8988T (cell line): ENCODE measurements around the gene C2orf81.
"Not testable (repeated sequence)": the region's sequence is repeated elsewhere in the genome, so short reads cannot be mapped to it uniquely, and the experiment has no call there.

ENCODE experiments used
- DNase-seq: peaks from one replicate; pipeline ENCODE4 v3.0.0; 2011

The C2orf81 gene

DNA sequence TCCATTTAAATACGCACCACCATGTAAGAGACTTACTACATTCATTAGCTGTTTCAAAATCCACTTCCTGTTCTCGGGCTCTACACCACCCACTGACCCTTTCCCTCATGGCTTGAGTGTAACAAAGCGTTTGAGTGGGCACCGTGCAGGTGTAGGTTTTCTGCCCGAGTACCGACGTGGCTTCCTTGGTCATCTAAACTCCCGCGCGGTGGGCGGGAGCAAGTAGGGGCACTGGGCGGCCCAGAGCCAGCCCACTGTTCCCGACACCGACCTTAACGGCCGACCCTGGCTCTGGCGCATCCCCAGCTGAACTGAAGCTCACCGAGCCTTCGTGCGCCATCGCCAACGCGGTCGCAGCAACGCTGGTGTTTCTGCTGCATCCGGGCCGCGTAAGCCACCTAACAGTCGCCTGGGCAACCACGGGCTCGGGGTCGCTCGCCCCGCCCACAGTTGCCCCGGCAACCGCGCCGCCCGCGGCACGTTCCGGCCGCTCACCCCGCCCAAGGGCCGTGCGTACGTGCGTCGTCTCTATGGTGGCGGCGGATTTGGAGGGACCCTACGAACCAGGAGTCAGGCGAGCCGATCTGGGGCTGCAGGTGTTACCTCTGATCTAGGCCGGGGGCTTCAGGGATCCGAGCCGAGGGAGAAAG, at the start of gene C2orf81, which contains the start of gene WDR54:
Gene C2orf81 (minus strand): TSS at position 399 of the 650 bp plus-strand sequence. CDS start 59 bp downstream, at position 340.
Gene WDR54 (plus strand): TSS at position 510 of the 650 bp plus-strand sequence. CDS start 424 bp downstream, outside the sequence.
- DNase-seq: peak; percentile 97

DNA sequence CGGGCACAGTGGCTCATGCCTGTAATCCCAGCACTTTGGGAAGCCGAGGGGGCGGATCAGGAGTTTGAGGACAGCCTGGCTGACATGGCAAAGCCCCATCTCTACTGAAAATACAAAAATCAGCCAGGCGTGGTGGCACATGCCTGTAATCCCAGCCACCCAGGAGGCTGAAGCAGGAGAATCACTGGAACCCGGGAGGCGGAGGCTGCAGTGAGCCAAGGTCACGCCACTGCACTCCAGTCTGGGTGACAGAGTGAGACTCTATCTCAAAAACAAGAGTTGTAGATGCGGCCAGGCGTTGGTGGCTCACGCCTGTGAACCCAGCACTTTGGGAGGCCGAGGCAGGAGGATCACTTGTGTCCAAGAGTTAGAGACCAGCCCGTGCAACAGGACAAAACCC, 49.3 kb upstream of the C2orf81 start:
- not testable (repeated sequence) for DNase-seq

DNA sequence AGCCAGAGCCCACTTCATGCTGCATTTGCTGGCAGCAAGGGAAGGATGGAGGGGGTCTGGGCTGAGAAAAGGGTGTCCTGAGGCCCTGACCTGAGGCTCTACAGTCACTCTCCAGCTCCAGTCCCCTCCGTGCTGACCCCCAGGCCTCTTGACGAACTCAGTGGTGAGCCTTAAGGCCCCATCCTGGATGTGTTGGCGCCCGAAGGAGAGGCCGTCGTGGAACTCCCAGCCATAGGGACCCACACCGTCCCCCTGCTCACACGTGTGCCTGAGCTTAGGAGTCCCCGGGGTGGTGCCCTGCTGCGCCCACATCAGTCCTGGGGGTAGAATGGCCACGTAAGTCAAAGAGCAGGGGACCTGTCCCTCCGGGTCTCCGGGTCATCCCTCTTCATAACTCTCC, 43.0 kb upstream of the C2orf81 start:
- no peak for DNase-seq

DNA sequence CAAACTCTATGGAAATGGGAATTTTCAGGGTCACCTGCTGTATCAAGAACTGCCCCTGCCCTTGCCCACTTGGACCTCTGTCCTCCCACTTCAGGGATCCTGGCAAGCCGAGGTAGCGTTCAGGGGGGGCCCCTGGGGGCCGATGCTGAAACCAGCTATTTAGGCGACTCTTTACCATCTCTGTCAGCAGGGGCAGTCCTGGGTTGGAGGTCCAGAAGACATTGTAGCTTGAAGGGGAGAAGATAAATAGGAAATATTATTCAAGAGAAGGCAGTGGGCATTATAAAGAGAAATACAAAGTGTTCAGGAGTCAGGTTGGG, 41.3 kb upstream of the C2orf81 start:
- no peak for DNase-seq

DNA sequence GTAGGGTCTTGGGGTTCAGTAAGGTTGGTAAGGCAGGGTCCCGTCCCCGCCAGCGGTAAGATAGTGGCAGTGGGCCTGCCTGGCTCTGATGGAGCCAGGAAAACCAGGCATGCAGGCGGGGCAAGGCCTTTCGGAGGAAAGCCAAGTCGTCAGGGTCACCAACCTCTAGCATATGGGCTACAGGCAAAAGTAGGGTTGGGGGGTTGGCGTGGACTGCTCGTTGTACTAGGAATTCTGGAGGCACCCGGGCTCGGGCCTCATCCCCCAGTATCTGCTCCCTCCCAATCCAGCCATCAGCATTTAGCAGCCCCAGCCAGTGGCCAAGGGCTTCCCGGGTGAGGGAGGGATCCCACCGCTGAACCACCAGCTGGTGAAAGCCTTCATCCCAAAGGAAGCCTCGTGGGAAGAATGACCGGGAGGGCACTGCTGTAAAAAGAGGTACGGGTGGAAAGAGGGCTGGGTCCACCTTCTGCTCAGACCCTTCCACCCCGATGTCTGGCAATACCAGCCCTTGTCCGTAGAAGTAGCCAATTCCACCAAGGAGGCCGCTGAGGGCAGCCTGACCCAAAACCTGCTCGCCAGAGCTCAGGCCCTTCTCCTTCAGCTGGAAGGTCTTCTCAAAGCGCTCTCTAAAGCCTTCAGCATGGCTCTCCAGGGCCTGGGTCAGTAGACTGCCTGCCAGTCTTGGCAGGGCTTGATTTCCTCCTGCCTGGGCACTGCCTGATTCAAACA, 40.8 kb upstream of the C2orf81 start:
- DNase-seq: no peak

DNA sequence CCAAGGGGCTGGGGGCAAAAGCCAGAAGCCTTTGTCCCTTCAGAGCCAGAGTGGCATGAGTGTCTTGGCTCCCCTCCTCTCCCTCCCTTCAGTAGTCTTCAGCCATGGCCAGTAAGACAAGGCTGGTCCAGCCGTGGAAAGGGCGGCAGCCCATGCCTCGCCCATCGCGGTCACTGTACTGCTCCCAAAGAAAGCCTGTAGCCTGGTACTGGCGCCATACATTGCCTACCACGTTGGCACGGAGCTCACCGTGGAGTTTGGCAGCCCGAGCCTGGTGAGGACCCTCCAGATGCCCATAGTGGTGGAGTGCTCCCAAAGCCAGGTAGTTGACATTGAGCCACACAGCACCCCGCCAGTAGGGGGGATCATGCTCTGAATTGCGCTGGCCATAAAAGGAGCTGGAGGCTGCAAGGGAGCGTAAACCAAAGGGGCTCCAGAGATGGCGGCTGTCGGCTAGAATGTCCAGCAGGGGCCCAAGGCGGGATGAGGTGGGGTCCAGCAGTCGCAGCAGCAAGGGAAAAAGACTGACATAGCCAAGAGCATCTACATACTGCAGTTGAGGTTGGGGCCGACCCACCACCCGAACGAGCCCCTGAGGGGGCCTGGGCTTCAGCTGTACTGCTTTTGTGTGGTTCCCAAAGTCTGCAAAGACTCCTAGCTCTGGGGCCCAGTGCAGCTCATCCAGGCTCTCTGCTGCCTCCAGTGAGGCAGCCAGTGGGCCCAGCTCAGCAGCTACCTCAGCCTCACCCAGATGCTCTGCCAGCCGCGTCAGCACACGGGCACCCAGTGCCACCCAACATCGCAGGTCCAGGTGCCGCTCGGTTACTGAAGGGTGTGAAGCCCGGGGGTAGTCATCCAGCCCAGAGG, 40.0 kb upstream of the C2orf81 start:
- DNase-seq: no peak

DNA sequence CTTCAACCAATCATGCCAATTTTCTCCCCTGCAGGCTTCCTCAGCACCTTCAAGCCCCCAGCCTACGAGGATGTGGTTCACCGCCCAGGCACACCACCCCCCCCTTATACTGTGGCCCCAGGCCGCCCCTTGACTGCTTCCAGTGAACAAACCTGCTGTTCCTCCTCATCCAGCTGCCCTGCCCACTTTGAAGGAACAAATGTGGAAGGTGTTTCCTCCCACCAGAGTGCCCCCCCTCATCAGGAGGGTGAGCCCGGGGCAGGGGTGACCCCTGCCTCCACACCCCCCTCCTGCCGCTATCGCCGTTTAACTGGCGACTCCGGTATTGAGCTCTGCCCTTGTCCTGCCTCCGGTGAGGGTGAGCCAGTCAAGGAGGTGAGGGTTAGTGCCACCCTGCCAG, 38.8 kb upstream of the C2orf81 start:
- not testable (repeated sequence) for DNase-seq

DNA sequence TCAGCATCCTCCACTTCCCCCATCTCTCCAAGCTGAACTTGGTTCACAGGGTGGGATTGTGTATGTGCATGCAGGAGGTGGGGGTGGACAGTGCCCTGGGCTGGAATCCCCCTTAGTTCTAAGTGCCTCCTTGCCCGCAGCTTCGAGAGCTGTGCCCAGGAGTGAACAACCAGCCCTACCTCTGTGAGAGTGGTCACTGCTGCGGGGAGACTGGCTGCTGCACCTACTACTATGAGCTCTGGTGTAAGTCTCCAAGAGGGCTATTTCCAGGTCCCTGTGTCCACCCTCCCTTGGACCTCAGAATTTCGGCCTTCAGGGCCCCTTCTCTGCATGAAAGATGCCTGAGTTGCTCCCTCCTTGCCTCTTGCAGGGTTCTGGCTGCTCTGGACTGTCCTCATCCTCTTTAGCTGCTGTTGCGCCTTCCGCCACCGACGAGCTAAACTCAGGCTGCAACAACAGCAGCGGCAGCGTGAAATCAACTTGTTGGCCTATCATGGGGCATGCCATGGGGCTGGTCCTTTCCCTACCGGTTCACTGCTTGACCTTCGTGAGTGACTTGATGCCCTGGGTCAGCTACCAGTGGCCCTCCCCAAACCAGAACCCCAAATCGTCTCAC, 38.2 kb upstream of the C2orf81 start:
- not testable (repeated sequence) for DNase-seq

DNA sequence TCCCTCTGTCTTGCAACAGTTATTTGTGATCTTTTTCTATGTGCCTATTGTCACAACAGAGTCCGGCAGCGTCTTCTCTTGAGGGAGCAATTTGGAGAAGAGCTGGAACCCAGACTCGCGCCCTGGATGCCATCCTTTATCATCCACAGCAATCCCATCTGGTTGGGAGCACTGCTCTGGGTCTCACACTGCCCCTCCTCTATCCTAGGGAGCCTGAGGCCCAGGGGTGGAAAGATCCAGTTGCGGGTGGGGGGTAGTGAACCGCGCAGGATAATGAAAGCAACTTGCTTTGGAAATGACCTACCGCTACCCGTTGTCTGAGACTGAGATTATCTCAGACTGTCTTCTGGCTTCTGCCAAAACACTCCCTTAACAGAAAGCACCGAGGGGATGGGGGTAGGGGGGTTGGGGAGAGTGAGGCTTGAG, 37.5 kb upstream of the C2orf81 start:
- DNase-seq: no peak

DNA sequence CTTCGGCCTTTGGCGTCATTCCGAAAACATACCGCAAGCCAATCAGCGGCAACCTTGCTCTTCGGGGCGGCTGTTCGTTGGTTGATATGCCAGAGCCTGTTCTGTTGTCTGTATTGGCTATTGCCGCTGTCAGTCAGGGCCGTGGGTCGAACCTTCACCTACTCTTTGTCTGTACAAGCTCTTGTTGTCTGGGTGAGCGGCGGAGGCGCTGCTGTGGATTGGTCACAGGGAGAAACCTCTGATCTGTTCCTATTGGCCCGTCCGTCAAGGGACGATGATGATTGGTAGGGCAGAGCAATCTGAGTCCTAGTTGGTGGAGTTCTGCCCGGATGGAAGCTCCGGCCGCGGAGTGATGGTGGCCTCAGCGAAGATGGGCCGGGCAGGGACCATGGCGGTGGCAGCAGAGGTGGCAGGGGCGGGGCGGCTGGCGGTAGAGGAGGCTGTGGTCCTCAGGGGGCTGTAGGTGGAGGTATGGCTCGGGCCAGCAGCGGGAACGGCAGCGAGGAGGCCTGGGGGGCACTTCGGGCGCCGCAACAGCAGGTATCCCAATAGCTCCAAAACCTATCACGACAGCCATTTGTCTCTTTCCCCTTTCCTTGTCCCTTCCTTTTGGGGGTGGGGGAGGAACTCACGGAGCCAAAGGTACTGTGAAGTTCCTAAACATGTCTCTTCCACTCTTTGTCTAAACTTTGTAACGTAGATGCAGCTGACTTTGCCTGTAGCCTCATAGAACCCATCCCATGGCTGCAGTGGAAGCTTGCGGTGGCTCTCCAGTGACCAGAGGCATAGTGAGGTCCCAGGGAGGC, 36.9 kb upstream of the C2orf81 start, which contains the start of gene WBP1:
Gene WBP1 (plus strand): TSS at position 307 of the 806 bp plus-strand sequence. CDS start 165 bp downstream, at position 472.
- DNase-seq: peak; percentile 90

DNA sequence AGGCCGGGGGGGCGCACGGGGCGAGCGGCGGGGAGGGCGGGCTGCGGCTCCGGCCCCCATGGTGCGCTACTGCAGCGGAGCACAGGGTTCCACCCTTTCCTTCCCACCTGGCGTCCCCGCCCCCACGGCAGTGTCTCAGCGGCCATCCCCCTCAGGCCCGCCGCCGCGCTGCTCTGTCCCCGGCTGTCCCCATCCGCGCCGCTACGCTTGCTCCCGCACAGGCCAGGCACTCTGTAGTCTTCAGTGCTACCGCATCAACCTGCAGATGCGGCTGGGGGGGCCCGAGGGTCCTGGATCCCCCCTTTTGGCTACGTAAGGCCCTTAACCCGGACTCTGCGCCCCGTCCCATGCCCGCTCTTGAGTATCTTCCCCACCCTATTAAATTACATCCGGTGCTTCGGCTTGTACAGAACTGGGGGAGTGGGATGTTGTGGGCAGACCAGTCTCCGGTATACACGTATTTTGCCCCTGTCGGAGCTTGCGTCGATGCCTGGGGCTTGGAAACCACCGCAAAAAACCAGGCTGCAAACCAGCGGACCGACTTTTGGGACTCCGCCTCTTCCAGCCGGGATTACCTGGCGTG, 36.2 kb upstream of the C2orf81 start:
- no peak for DNase-seq

DNA sequence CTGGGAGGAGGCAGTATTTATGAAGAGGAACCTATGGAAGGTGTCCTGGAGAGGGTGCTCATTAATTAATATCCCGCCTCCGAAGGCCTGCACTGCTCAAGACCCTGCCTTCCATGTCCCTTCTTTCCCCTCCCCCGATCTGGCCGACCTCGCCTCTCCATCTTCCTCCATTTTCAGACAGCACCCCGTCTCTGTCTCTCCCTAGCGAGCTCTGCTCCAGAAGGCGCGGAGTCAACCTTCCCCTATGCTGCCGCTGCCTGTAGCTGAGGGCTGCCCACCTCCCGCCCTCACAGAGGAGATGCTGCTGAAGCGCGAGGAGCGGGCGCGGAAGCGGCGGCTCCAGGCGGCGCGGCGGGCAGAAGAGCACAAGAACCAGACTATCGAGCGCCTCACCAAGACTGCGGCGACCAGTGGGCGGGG, 35.7 kb upstream of the C2orf81 start:
- no peak for DNase-seq

DNA sequence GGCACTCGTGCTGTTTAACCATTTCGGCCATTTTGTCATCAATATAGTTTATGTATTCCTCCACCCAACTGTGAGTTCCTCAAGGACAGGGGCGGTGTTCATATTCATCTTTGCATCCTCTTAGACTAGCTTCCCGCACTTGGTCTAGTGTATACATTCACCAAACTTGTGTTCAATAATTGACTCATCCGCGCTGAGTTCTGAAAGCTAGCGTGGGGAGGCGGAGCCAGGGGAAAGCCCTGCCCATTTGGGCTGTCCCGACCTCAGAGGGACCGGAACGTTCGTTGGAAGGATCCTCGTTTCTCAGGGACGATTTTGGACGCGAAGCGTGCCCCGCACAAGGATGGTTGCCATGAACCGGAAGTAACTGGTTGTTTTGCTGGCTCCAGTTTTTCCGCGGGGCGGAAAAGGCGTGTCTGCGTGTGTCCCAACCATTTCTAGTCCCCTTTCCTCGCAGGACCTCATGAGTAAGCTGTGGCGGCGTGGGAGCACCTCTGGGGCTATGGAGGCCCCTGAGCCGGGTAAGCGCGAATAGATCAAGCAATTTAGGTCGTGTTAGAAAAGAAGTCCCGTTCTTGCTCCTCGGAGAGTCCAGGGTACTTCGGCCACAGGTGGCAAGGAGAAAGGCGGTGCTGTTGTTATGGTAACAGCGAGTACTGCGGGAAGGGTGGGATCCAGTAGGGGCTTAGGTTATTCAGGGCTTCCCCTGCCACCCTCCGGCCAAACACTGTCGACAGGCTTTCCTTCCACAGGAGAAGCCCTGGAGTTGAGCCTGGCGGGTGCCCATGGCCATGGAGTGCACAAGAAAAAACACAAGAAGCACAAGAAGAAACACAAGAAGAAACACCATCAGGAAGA, 33.5 kb upstream of the C2orf81 start, which contains the start of gene INO80B:
Gene INO80B (plus strand): TSS at position 434 of the 858 bp plus-strand sequence. CDS start 30 bp downstream, at position 464.
- DNase-seq: peak; percentile 78

DNA sequence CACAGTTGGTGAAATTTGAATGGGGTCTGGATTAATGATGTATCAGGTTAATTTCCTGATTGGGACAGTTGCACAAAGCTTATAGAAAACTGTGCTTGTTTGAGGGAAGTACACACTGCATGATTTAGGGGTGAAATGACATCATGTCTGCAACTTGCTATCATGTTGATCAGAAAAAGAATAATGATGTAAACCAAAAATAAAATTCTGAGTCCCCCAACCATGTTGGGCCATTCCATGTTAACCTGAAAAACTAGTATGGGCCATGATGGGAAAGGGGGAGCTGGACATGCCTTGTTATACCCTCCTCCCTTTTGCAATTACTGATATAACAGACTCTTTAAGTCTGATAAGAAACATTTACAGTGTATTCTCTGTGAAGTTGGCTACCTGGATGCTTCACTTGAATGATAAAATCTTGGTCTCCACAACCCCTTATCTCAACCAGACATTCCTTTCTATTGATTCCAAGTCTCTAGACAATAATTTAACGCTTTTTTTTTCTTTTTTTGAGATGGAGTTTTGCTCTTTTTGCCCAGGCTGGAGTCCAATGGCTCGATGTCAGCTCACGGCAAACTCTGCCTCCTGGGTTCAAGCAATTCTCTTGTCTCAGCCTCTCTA, 29.3 kb upstream of the C2orf81 start:
- DNase-seq: no peak

DNA sequence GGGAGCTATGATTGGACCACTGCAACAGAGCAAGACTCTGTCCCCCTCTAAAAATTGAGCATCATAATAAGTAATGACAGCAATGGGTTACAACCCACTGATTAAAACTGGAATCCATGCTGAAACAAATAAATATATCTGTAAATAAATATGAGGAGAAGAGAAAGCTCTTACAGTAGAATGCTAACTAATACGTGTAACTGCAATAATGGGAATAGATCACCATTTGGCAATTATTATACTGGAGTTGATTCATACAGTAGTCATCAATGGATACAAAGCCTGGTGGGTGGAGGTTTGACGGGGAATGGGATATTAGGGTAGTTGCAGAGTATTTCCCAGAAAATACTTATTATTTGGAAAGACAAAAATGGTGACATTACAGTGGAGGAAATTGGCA, 27.4 kb upstream of the C2orf81 start:
- no peak for DNase-seq

DNA sequence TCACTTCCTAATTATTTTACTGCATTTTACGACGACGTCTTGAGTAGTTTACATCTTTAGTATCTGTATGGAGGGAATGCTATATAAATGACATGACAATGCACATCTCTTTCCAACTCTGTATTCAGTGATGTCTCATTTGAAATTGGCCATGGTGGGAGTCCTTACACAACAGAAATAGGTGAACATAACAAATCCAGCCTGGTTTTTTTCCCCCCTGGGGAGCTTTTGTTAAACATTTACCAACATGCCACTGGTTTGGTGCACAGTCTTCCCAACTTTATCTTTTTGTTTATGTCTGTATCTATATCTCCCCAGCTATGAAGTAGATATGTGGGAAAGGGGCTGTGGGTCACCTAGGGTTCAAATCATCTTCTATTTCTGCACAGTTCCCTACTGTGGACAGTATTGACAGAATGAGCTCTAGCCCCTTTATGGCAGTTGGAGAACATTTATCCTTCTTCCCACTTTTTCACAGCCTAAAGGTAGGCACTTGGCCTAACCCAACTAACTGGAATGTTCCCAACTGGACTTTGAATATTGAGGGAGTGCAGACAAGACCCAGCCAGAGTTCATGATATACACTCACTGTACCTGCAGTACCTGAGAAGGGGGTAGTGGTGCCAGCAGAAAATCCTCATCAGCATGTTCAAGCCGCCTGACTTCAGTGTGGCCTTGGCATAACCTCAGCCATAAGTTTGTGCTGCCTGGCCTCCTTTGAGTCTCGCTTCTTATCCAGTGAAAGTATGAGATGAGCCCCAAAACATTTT, 26.0 kb upstream of the C2orf81 start:
- no peak for DNase-seq

DNA sequence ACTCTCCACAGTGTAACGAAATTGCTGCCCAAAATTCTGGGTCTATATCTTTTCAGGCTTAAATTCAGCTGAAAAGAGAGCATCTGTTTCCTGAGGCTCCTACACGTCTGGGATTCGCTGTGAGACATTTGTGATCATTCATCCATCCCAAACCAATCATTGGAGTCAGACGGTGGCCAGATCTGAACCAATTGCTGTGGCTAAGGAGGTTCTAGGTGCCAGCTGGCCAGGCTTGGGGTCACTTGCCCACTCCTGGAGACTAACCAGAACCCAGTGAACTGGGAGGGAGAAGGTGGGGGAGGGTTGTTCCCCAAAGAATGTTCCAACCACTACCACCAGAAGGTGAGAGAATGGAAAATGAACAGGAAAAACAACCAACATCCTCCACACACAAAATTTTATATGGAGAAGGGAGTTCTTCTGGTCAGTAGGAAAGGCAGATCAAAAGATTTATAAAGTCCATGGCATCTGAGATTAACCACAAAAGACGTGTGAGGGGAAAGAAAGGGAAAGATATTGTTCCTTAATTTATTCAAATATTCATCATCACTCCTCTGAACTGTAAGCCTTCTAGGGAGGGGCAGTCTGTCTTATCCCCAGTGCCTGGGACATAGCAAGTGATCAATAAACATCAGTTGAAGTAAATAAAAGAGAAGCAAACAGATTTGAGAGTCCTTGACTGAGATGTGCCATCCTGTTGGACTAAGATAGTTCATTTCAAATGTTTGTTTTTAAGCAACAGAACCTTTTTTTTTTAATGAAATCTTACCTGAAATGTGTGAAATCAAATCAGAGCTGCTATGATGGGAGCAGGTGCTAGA, 23.3 kb upstream of the C2orf81 start:
- DNase-seq: no peak
